GM13977 (cell line): Measurements from ENCODE around the gene DAB2.

Source experiments
- DNase-seq: peaks from one replicate; pipeline ENCODE4 v3.0.0; 2012; ENCODE audit warnings: low spot score
- in situ Hi-C: fragments of 300-500 bp; cut with MboI; formaldehyde crosslinking; loops from one replicate; pipeline ENCODE4 v1.12.0; 2022; ENCODE audit warnings: low sequenced_read_pairs, low pct_unique_long_range_greater_than_20kb, mixed read lengths, inconsistent platforms; ENCODE audit not compliant: unreplicated experiment
- TF ChIP-seq, protein P1 (sequence below): IDR thresholded peaks from 2 replicates; pipeline ENCODE4 v1.5.1; 2012; ENCODE audit warnings: mild to moderate bottlenecking, control low read depth; ENCODE audit not compliant: insufficient read depth; ENCODE audit errors: extremely low read depth, missing control alignments

DAB2 gene

GRCh38 chr5:39426051-39426745, 1.4 kb upstream of the DAB2 start:
- TF ChIP-seq, protein P1, sequence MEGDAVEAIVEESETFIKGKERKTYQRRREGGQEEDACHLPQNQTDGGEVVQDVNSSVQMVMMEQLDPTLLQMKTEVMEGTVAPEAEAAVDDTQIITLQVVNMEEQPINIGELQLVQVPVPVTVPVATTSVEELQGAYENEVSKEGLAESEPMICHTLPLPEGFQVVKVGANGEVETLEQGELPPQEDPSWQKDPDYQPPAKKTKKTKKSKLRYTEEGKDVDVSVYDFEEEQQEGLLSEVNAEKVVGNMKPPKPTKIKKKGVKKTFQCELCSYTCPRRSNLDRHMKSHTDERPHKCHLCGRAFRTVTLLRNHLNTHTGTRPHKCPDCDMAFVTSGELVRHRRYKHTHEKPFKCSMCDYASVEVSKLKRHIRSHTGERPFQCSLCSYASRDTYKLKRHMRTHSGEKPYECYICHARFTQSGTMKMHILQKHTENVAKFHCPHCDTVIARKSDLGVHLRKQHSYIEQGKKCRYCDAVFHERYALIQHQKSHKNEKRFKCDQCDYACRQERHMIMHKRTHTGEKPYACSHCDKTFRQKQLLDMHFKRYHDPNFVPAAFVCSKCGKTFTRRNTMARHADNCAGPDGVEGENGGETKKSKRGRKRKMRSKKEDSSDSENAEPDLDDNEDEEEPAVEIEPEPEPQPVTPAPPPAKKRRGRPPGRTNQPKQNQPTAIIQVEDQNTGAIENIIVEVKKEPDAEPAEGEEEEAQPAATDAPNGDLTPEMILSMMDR, result no peak
- DNase-seq, result no peak
- in situ Hi-C loops, result no loop called here

DNA sequence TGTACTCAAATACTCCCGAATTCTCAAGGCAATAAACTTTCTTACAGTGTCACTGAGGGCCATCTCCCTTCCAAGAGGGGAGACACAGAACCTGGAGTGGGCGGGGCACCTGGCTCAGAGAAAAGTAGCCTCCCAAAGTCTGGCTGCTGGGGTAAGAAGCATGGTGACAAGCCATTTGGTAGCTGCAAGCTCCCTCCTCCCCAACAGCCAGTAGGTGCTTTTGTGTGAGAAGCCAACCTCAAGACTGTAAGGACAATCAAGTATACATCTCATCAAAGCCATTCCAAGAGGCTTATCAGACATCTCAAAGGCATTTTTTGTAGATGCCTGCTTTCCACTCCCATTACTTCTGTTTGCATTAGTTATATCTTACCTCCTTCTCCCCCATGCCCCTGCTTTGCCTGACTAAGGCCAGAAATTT, 1.4 kb downstream of the DAB2 start:
- DNase-seq, result no peak
- in situ Hi-C loops, result no loop called here
- TF ChIP-seq, protein P1, result no peak

DNA sequence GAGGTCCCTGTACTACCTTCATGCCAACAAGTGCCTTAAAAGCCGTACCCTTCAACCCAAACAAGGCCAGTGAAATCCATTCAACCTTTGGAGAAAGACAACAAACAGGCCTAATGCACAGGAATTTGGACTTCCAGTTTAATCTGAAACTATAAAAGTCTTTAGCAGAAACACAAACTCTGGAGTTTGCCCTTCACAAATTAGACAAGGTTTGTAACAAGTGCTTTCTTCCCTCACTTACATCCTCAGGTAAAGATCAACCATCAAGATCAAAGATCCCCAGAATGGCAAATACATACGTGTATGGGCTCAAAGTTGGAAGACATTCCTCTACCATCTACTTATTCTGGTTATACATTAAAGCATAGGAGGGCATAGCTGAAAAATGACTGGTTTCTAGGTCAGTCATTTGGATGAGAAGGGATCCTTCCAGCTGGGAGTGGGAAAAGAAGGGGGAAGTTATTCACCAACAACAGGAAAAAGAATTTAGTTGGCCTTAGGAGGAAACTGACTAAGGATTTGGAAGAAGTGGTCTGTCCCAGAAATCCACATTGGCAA, 2.0 kb downstream of the DAB2 start:
- in situ Hi-C loops, result no loop called here
- TF ChIP-seq, protein P1, result no peak
- DNase-seq, result no peak

DNA sequence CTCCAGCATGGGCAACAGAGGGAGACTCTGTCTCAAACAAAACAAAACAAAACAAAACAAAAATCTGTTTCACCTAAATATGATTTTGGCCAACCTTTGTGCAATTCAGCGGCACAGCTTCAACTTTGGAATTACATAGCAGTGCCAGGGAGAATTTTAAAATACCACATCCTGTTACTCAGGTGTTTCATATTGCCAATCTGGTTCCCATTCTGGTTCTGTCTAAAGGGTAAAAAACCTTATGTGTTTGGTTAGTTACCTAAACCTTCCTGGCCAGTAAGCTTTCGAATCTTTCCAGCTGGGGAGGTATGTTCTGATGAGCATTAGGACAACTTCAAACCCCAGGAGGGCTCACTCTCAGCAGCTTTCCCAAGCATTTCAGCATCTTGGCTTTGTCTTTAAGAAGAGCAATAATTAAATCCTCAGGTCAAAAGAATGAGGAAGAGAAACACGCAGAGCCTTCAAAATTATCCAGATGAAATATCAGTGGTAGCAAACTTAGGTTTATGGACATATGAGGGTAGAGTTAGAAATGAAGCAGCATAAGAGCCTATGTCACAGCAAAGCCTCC, 2.7 kb downstream of the DAB2 start:
- in situ Hi-C loops, result no loop called here
- TF ChIP-seq, protein P1, result no peak
- DNase-seq, result no peak

GRCh38 chr5:39420482-39421145, 4.2 kb downstream of the DAB2 start:
- no peak for DNase-seq
- TF ChIP-seq, protein P1, result no peak

GRCh38 chr5:39419796-39420195, 5.0 kb downstream of the DAB2 start:
- no peak for DNase-seq
- TF ChIP-seq, protein P1, result no peak
- in situ Hi-C loops, result no loop called here

More at GRCh38 chr5:39420482-39421145, 4.2 kb downstream of the DAB2 start:
- in situ Hi-C loops, result no loop called here
